Breast epithelium (tissue), 3 donors: ENCODE results near the gene PNLIPRP2.

ENCODE experiments used
- POLR2A ChIP-seq: fragments of 450-650 bp; IDR thresholded peaks from one replicate; pipeline ENCODE4 v1.6.1; 2016; ENCODE audit warnings: antibody characterized with exemption, mild to moderate bottlenecking, moderate library complexity
- POLR2AphosphoS5 ChIP-seq, 3 donors: sonication (generic); formaldehyde crosslinking; IDR thresholded peaks; one replicate each; pipeline ENCODE4 v1.6.1; 2017; ENCODE audit warnings: antibody characterized with exemption in 3 of 3

DNA sequence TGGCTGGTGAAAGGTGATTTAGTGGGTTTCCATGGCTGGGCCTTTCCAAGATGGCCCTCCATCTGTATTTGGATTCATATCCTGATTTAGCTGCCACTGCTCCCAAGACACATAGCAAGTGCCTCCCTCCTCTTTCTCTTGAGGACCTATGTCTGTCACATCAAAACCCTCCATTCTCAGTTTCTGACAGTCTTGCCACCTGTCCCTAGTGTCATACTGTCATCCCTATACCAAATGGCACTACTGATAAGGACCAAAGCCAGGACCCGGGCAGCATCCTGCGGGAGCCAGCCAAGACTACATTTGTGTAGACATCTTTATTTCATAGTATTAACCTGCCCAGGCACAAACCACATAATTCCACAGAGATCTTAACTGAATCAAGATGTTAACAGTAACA, 34.8 kb downstream of the PNLIPRP2 start:
- TF ChIP-seq POLR2AphosphoS5 (IDR thresholded peaks at IDR 0.05), result no peak
- no peak for TF ChIP-seq POLR2A
